ENCODE results near the gene FGD5.

The FGD5 gene

DNA sequence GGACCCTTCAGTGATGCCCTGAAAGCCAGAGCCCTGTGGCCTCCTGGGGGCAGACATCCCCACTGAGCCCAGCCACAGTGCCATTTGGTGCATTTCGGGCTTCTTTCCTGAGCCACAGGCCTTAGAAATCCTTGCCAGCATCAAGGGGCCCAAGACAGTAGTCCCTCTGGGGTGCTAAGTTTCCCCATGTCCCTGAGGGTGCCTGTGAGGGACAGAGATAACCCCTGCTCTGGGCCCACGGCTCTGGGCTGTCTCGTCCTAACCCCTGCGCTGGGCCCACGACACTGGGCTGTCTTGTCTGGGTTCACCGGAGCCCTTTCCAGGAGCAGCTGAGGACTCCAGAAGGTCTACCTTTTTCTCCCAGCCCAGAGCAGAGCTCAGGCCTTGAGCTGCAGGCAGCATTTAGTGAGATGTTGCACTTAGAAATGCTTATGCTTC lies 45.1 kb upstream of the FGD5 start:
- in situ Hi-C loops (cut with HindIII; ENCODE audit: low sequenced_read_pairs), result no loop called here
- TF ChIP-seq, protein P1, sequence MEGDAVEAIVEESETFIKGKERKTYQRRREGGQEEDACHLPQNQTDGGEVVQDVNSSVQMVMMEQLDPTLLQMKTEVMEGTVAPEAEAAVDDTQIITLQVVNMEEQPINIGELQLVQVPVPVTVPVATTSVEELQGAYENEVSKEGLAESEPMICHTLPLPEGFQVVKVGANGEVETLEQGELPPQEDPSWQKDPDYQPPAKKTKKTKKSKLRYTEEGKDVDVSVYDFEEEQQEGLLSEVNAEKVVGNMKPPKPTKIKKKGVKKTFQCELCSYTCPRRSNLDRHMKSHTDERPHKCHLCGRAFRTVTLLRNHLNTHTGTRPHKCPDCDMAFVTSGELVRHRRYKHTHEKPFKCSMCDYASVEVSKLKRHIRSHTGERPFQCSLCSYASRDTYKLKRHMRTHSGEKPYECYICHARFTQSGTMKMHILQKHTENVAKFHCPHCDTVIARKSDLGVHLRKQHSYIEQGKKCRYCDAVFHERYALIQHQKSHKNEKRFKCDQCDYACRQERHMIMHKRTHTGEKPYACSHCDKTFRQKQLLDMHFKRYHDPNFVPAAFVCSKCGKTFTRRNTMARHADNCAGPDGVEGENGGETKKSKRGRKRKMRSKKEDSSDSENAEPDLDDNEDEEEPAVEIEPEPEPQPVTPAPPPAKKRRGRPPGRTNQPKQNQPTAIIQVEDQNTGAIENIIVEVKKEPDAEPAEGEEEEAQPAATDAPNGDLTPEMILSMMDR (IDR thresholded peaks at IDR 0.05; ENCODE audit: low read depth, low read length), result no peak
- no peak for DNase-seq (ENCODE audit: low read depth, low spot score)

DNA sequence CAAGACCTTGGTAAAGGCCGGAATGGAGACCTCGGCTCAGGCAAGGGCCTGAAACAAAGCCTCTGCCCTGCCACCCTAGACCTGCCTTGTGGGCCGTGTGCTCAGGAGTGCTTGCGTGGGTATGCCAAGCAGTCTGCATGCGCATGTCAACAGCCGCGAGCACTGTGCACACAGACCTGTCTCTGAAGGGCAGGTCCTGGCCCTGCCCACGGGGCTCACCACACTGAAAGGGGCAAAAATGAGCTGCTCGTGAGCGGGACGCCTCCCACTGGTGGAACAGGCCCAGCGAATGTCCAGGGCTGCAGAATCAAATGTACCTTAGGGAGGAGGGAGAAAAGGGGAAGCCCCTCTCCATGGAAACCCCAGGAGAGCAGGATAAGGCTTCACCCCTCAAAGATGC lies 44.3 kb upstream of the FGD5 start:
- no peak overlapping the region for H3K4me3 ChIP-seq (ENCODE audit: low read depth, low read length)
- in situ Hi-C loops (cut with HindIII; ENCODE audit: low sequenced_read_pairs), result no loop called here
- no peak for DNase-seq (ENCODE audit: low read depth, low spot score)
- TF ChIP-seq, protein P1 (IDR thresholded peaks at IDR 0.05; ENCODE audit: low read depth, low read length), result no peak

More for the DNA sequence above, 45.1 kb upstream of the FGD5 start:
- H3K4me3 ChIP-seq (ENCODE audit: low read depth, low read length), result no peak overlapping the region

DNA sequence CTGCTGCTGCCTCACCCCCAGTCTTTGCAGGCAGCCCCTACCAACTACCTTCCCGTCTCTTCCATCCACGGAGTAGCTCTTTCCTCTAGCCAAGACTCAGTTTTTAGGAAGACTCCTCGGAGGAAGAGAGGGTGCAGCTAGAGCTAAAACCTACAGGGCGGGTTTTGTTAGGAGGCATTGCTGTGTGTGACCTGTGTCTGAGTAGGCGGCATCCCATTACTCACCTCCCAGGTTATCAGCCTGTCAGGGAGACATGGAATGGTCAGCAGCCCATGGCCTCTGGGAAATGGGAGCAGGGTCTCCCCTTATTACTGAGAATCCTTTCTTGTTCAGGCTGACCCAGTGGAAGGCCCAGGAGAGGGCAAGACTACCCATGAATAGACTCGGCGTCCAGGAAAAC lies 43.8 kb upstream of the FGD5 start:
- no peak overlapping the region for H3K4me3 ChIP-seq (ENCODE audit: low read depth, low read length)
- in situ Hi-C loops (cut with HindIII; ENCODE audit: low sequenced_read_pairs), result no loop called here
- no peak for DNase-seq (ENCODE audit: low read depth, low spot score)
- TF ChIP-seq, protein P1 (IDR thresholded peaks at IDR 0.05; ENCODE audit: low read depth, low read length), result no peak

DNA sequence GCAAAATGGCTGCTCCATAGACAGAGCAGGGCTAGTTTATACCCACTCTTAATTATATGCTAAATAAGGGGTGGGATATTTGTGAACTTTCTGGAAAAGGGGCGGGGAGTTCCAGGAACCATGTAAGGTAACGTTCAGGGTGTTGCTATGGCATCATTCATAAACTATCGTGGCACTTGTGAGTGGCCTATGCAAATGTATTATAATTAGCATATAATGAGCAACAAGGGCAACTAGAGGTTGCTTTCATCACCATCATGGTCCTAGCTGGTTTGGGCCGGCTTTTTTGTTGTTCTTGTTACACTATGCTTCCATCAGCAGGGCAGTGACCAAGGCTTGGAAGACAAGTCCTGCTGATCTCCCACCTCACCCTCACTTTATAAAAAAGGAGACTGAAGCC lies 43.2 kb upstream of the FGD5 start:
- no peak overlapping the region for H3K4me3 ChIP-seq (ENCODE audit: low read depth, low read length)
- no peak for DNase-seq (ENCODE audit: low read depth, low spot score)
- in situ Hi-C loops (cut with HindIII; ENCODE audit: low sequenced_read_pairs), result no loop called here
- TF ChIP-seq, protein P1 (IDR thresholded peaks at IDR 0.05; ENCODE audit: low read depth, low read length), result no peak

DNA sequence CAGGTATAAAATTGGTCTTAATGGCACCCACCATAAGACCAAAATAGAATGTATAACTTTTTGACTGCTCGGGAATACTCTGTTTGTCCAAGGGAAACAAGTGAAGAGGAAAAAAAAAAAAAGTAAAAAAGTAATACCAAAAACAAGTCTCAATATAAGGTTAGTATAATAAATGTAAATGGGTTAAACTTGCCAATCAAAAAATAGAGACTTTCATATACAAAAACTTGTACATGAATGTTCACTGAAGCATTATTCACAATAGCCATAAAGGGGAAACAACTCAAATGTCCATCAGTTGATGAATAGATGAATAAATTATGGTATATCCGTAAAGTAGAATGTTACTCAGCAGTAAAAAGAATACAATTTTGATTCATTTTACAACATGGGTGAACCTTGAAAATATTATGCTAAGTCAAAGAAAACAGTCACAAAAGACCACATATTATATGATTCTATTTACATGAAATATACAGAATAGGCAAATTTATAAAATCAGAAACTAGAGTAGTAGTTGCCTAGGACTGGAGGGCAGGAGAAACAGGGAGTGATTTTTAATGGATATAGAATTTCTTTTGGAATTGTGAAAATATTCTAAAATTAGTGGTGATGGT lies 39.6 kb upstream of the FGD5 start:
- TF ChIP-seq, protein P1 (IDR thresholded peaks at IDR 0.05; ENCODE audit: low read depth, low read length), result no peak
- in situ Hi-C loops (cut with HindIII; ENCODE audit: low sequenced_read_pairs), result no loop called here
- no peak for DNase-seq (ENCODE audit: low read depth, low spot score)
- no peak overlapping the region for H3K4me3 ChIP-seq (ENCODE audit: low read depth, low read length)

DNA sequence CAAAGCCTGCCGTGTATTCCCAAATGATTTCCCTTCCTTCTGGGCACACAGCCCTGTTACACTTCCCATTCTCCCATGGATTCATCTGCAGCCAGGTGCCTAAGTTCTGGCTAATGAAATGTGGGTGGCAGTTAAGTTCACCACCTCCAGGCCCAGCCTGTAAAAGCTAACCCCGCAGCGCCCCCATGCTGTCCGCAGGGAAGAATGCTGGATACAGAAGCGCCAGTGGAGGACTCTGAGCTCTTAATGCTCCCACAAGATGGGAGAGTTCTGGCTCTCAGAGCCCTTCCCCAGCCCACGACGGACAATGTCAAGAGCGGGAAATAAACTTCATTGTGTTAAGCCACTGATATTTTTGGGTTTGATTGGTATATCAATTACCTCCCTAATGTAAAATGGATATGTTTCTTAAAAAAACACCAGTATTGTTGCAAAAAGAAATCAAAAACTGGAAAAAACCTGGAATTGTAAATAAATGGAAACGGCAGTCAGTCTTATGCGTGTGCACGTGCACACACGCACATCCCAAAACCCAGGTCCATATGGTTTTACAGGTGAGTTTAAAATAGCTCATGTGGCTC lies 37.7 kb upstream of the FGD5 start:
- TF ChIP-seq, protein P1 (IDR thresholded peaks at IDR 0.05; ENCODE audit: low read depth, low read length), result peak; percentile 47
- in situ Hi-C loops (cut with HindIII; ENCODE audit: low sequenced_read_pairs), result no loop called here
- peak; percentile 5 for DNase-seq (ENCODE audit: low read depth, low spot score)
- no peak overlapping the region for H3K4me3 ChIP-seq (ENCODE audit: low read depth, low read length)
